Testis (tissue), 2 donors: ENCODE results near the gene MED7.

ENCODE experiments used
- CTCF ChIP-seq, 3 experiments: fragments of 450-650 bp in 2 of 3; fragments of 200-600 bp in 1 of 3; sonication (generic) in 1 of 3; IDR thresholded peaks; one replicate each; pipeline ENCODE4 v1.5.1; 2016 to 2019; ENCODE audit warnings: antibody characterized with exemption in 3 of 3, mild to moderate bottlenecking in 2 of 3, moderate library complexity in 1 of 3
- POLR2A ChIP-seq: fragments of 450-650 bp; IDR thresholded peaks from one replicate; pipeline ENCODE4 v1.6.1; 2017; ENCODE audit warnings: antibody characterized with exemption, mild to moderate bottlenecking, moderate library complexity

DNA sequence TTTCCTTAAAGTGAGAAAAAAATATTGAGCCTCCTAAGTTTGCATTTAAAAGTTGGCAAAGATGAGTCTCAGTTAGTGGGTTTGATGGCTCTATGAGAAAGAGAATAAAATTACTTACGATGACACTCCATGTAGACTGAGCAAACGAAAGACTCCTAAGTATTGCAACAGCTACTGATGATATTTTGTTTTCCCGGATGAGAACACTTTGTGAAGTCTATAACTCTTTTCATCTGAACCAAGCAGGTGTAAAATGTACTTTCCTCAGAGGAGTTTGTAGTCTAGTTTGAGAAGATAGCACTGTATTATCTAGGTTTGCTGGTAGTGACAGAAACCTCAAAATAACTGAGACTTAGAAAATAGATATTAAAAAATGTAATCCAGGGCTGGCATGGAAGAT lies 36.3 kb upstream of the MED7 start:
- TF ChIP-seq POLR2A: no peak
- TF ChIP-seq CTCF (IDR thresholded peaks at IDR 0.05): no peak
